ENCODE results near the gene ELOVL5. TPM values are rescaled to one million over a fixed set of nuclear protein-coding genes. Genes with fewer than 3 reads are reported as not detected.

Gene ELOVL5
- total and polyA plus RNA-seq, 2 donors (not counting 1 experiment from before 2014, with no cell fraction given) = 128 to 144 TPM

- H3K9me3 Mint-ChIP-seq (ENCODE audit: insufficient read depth) = peaks cover 1% of the 10 kb centered on the region
- WGBS (ENCODE audit: insufficient coverage) = 0% methylated on average over 1 of the region's 7 CpGs
- Histone ChIP-seq H3K79me2 (ENCODE audit: control insufficient read depth, insufficient read depth, low read length) (peaks cover 2% of the 10 kb centered on the region), H3K4me2 (replicated peaks; ENCODE audit: low read depth, low read length, poor library complexity, severe bottlenecking) (peak overlapping the region; percentile 82), H3K27ac (ENCODE audit: low read length in 2 of 2) (peak overlapping the region; percentile 99 to 100), H2AFZ (ENCODE audit: insufficient read depth, low read depth, low read length, poor library complexity, severe bottlenecking) (peak overlapping the region; percentile 20), H4K20me1 (ENCODE audit: control insufficient read depth, insufficient read depth, low read length, poor library complexity, severe bottlenecking) (no peaks in the 10 kb centered on the region), H3K4me1 (ENCODE audit: control insufficient read depth in 2 of 2, insufficient read depth in 2 of 2, low read length in 2 of 2) (peaks cover 46 to 53% of the 10 kb centered on the region in 2 donors), H3K4me3 (ENCODE audit: control extremely low read depth in 1 of 5, extremely low read depth in 1 of 5, insufficient read depth in 1 of 5, low read depth in 2 of 5, low read length in 4 of 5) (peak overlapping the region in 4 of 5 experiments; percentile 61 to 81 (median 72)), H3K9ac (ENCODE audit: low read length) (peak overlapping the region; percentile 88), H3K27me3 (replicated peaks in 1 of 4; ENCODE audit: control extremely low read depth in 1 of 4, control insufficient read depth in 3 of 4, insufficient read depth in 4 of 4, low read length in 3 of 4) (no peaks in the 10 kb centered on the region), H3K36me3 (replicated peaks in 1 of 2; ENCODE audit: control extremely low read depth in 1 of 2, control insufficient read depth in 1 of 2, extremely low read depth in 1 of 2, insufficient read depth in 2 of 2, low read length in 1 of 2) (no peaks in the 10 kb centered on the region), H3K9me3 (ENCODE audit: control extremely low read depth in 1 of 3, control insufficient read depth in 2 of 3, insufficient read depth in 1 of 3, low read length in 2 of 3) (peaks cover 0 to 3% (median 0%) of the 10 kb centered on the region in 3 donors)
- intact Hi-C loops (cut with micrococcal nuclease) = loop anchor here (1.0 to 5.0 kb wide), 6 partner anchors 8 to 295 kb away; partner anchors contain the start of gene GCLC
- H3K4me3 Mint-ChIP-seq = peak overlapping the region; percentile 88
- POLR2A ChIA-PET = interaction anchor here (0.7 to 1.2 kb wide), 2 partner anchors 9 to 10 kb away, joined by 3 read pairs; partner anchors contain the start of gene ELOVL5
- peaks cover 51% of the 10 kb centered on the region for H3K4me1 Mint-ChIP-seq
- ATAC-seq (ENCODE audit: low read depth) = no peak
- H3K27ac Mint-ChIP-seq = peak overlapping the region; percentile 99
- TF ChIP-seq CTCF (IDR thresholded peaks at IDR 0.05) (no peak), EZH2 (IDR thresholded peaks at IDR 0.05; ENCODE audit: borderline replicate concordance, insufficient read depth, low read depth, low read length, poor library complexity, severe bottlenecking) (no peak)
- no peaks in the 10 kb centered on the region for H3K27me3 Mint-ChIP-seq
- CTCF ChIA-PET = interaction anchor here (1.2 to 2.5 kb wide), 2 partner anchors 127 to 185 kb away, joined by 3 to 11 read pairs; no protein-coding TSS in a partner anchor
- no peak for DNase-seq
Observed at GRCh38 chr6:53357576-53358360, 9.0 kb upstream of the ELOVL5 start.

- Histone ChIP-seq H3K9ac (ENCODE audit: low read length) (no peak overlapping the region), H4K20me1 (ENCODE audit: control insufficient read depth, insufficient read depth, low read length, poor library complexity, severe bottlenecking) (peaks cover under 1% of the 10 kb centered on the region), H3K4me1 (ENCODE audit: control insufficient read depth in 2 of 2, insufficient read depth in 2 of 2, low read length in 2 of 2) (peaks cover 25 to 31% of the 10 kb centered on the region in 2 donors), H3K79me2 (ENCODE audit: control insufficient read depth, insufficient read depth, low read length) (peaks cover 30% of the 10 kb centered on the region), H3K27me3 (replicated peaks in 1 of 4; ENCODE audit: control extremely low read depth in 1 of 4, control insufficient read depth in 3 of 4, insufficient read depth in 4 of 4, low read length in 3 of 4) (no peaks in the 10 kb centered on the region), H3K4me3 (ENCODE audit: control extremely low read depth in 1 of 5, extremely low read depth in 1 of 5, insufficient read depth in 1 of 5, low read depth in 2 of 5, low read length in 4 of 5) (no peak overlapping the region), H3K4me2 (replicated peaks; ENCODE audit: low read depth, low read length, poor library complexity, severe bottlenecking) (no peak overlapping the region), H3K27ac (ENCODE audit: low read length in 2 of 2) (no peak overlapping the region), H3K9me3 (ENCODE audit: control extremely low read depth in 1 of 3, control insufficient read depth in 2 of 3, insufficient read depth in 1 of 3, low read length in 2 of 3) (no peaks in the 10 kb centered on the region), H2AFZ (ENCODE audit: insufficient read depth, low read depth, low read length, poor library complexity, severe bottlenecking) (no peak overlapping the region), H3K36me3 (replicated peaks in 1 of 2; ENCODE audit: control extremely low read depth in 1 of 2, control insufficient read depth in 1 of 2, extremely low read depth in 1 of 2, insufficient read depth in 2 of 2, low read length in 1 of 2) (no peaks in the 10 kb centered on the region)
- Mint-ChIP-seq H3K9me3 (ENCODE audit: insufficient read depth) (no peaks in the 10 kb centered on the region), H3K4me3 (no peak overlapping the region), H3K27ac (no peak overlapping the region), H3K27me3 (no peaks in the 10 kb centered on the region), H3K4me1 (peaks cover 40% of the 10 kb centered on the region)
- CTCF ChIA-PET = interaction anchor here (1.0 kb wide), 1 partner anchor 122 kb away, joined by 3 read pairs; no protein-coding TSS in a partner anchor
- ATAC-seq (ENCODE audit: low read depth) (no peak), DNase-seq (no peak)
- intact Hi-C loops (cut with micrococcal nuclease) = no loop called here
- POLR2A ChIA-PET = no interaction called here
- TF ChIP-seq EZH2 (IDR thresholded peaks at IDR 0.05; ENCODE audit: borderline replicate concordance, insufficient read depth, low read depth, low read length, poor library complexity, severe bottlenecking) (no peak), CTCF (IDR thresholded peaks at IDR 0.05) (no peak)
- 100% methylated on average over 1 of the region's 1 CpG for WGBS (ENCODE audit: insufficient coverage)
Observed at GRCh38 chr6:53353624-53354023, 4.9 kb upstream of the ELOVL5 start.
